ENCODE data around the gene ZBTB17. TPM values are rescaled to one million over a fixed set of nuclear protein-coding genes. Genes with fewer than 3 reads are reported as not detected.
"Not testable (repeated sequence)": the region's sequence is repeated elsewhere in the genome, so short reads cannot be mapped to it uniquely, and the experiment has no call there.

Gene ZBTB17
- 26.5 TPM for total RNA-seq

DNA sequence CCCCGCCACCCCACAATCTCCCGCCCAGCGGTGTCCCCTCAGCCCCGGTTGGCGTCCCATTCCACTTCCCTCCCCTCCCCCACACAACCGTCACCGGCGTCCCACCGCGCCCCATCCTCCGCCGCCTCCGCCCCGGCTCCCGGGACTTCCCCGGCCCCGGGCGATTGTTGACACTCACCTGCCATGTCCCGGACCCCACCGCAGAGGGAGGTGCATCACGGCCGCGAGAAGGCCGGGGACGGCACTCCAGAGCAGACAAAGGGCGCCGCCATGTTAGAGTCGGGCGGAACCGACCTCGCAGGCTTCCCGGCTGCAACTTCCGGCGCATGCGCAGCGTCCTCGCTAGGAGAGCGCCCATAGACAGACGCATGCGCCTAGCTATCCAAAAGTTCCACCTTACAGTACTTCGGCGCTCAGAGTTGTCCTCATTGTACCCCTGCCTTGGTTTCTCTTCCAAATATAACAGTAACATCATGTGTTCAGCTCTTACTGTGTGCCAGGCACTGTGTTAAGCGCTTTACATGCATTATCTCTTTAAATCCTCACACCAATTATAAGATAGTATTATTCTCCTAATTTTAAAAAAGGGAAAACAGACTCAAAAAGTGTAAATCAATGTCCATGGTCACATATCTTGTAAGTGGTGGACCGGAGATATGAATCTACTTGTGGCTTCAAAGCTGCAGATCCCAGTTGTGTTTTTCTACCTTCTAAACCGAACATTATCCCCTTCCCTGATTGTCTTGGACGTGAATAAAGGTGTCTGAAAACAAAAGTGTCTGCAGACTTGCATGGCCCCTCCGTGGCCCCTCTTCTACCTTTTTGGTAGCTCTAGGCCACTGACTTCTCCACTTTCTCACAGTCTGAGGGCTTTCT, at the start of gene ZBTB17:
Gene ZBTB17 (minus strand): TSS at position 297 of the 876 bp plus-strand sequence. CDS start 27,606 bp downstream, outside the sequence.
- peak; percentile 95 for ATAC-seq

DNA sequence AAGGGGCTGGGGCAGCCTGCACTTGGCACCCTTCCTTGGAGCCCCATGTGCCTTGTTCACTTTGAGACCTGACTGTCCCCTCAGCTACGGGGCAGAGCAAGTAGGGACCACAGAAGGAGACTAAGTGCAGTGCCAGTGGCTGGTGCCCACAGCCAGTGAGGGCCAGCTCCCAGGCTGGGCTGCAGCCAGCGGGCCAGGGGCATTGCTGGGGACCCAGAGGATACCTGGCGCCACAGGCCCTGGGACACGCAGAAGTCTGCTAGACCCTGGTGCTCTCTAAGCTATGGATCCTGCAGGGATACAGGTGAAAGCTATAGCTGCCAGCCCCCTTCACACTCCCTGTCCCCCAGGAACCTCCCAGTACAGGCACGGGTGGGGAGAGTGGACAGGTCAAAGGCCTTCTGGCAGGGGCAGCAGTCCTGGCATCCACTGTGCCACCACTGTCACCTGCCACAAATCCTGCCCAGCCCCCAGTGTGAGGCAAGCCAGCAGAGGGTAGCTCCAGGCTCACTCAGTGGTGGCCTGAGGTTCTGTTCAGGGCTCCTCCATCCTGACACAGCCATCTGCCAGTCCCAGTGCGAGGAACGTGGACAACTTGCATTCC, 47.3 kb upstream of the ZBTB17 start:
- ATAC-seq: no peak

DNA sequence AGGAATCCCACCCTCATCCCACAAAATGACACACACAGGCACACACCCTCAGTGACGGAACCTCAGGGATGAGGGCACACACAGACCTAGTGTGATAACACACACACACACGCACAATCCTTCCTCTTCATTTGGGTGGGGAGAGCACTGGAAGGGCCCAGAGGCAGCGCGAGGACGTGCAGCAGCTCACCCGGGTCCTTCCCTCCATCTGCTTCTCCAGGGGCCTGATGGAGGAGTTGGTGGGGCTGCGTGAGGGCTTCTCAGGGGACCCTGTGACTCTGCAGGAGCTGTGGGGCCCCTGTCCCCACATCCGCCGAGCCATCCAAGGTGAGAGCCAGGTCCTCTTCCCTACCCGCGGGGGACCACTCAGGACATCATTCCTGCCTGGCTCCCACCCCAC, 46.5 kb upstream of the ZBTB17 start:
- no peak for ATAC-seq

DNA sequence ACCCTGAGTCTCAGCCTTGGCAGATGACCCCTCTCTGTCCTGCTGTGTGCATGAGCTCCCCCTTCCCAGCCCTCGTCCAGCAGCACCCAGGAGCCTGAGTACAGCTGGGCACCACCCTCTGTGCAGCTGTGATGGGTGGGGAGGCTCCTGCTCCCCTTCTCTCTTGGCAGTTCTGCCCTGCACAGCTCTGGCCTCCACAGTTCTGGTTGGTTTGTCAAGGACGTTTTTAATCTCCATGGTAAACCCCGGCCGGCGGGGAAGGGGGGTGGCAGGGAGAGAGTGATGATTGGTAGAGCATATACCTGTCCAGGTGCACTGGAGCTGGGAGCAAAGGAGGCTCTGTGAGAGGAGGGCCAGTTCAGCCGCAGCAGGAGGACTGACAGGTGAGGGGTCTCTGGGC, 45.8 kb upstream of the ZBTB17 start, which contains the start of gene CLCNKA:
Gene CLCNKA (plus strand): TSS at position 356 of the 400 bp plus-strand sequence. CDS start 584 bp downstream, outside the sequence.
- ATAC-seq: no peak

DNA sequence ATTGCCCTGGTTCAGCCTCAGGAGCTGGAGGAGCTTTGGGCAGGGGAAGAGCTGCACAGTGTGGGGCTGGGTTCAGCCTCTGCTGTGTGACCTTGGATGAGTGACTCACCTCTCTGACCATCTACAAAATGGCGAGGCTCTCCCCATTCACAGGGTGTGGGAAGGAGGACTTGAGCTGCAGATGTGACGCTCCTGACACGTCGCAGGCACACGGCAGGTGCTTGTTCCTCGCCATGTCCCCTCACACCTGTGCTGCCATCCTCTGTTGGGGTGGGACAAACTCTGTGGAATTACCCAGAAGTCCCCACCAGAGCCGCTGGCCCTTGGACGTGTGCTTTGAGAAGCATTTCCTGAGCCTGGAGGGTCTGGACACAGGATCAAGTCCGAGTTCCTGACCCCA, 45.0 kb upstream of the ZBTB17 start:
- not testable (repeated sequence) for ATAC-seq

DNA sequence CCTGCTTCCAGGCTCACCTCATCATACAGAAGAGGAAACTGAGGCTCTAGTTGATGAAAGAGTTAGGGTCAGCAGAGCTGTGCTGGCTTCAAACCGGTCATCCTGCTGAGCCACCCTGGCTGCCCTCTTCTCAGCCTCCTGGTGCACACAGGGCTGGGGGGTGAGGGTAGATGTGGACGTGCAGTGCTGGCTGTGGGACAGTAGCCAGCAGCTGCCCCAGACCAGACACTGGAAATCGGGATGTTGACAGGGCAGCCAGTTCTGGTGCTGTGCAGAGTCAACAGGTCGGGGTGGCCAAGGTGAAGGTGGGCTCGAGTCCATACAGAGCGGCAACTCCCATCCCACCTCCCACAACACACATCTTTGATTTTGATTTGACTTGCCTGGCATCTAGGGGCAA, 44.4 kb upstream of the ZBTB17 start:
- ATAC-seq: no peak

DNA sequence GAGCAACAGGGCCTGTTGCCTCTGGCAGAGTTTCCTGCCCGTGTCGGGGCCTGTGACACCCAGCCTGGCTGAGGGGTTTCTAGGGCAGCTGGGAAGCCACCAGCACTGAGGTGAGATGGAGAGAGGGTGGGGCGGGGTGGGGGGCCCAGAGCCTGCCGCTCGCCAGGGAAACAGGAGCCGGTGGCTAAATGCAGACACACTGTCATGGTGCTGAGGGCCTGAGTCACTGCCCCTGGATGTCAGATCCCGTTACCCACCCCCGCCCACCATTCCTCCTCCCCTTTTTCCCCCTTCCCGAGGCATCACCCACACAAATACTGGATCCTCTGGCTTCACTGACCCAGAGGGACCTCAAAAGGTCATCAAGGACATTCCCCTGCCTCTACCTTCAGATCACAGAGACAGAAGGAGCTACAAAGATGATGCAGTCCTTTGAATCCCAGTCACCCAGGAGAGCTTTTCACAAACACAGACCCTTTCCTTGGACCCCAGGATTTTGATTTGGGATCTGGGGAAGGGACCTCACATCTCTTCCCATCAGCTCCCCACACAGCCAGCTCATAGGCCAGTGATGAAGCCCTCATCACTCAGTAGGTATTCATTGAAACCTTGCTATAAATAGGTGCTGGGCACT, 43.9 kb upstream of the ZBTB17 start:
- no peak for ATAC-seq

DNA sequence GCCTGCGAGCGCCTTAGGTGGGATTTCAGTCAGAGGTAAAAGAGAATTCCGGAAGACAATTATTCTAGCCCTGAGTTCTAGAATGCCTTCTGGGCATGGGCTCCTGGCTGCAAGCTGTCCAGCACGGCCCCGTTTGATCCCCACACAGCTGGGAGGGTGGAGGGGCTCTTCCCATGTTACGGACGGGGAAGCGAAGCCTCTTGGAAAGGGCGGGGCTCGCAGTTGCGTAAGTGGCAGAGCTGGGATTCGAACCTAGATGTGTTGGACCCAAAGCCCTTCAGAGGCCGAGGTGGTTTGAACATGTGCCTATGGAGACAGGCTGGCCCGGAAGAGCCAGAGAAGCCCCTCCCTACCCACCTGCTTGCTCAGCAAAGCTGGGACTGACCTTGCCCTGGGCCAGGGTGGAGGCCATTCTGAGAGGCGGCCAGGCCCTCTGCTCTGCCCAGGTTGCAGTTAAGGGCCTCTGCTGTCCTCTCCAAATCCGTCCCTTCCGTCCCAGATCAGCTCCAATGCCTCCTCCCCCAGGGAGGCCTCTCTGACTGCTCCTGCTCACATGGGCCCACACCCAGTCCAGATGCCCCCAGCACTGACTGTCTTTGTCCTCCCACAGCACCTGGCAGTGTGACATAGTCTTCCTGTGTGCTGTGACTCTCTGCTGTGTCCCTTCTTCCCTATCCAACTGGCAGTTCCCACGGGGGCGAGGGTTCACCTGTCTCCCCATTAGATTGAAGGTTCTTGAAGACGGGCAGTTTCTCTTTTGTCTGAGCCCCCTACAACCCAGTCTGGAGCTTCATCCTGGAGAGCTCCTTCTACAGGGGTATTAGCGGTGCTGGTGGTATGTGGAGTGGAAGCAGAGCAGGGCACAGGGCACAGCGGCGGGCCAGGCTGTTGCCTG, 43.1 kb upstream of the ZBTB17 start:
- ATAC-seq: no peak

DNA sequence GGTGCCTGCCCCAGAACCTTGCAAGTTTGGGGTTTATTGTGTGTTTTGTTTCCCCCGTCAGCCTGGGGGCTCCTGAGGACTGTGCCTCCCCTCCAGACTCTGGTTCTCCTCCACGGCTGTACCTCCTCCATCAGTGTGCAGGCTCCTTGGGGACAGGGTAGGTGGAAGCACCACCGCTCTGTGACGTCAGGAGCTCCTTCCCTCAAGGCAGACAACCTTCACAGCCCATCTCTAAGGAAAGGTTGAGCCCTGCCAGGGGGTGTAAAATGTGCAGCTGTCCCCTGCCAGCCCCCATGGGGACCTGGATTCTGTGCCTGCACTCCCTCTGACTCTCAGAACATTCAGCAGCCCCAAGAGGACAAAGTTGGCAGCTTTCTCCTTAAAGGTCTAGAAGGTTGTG, 42.4 kb upstream of the ZBTB17 start:
- no peak for ATAC-seq

DNA sequence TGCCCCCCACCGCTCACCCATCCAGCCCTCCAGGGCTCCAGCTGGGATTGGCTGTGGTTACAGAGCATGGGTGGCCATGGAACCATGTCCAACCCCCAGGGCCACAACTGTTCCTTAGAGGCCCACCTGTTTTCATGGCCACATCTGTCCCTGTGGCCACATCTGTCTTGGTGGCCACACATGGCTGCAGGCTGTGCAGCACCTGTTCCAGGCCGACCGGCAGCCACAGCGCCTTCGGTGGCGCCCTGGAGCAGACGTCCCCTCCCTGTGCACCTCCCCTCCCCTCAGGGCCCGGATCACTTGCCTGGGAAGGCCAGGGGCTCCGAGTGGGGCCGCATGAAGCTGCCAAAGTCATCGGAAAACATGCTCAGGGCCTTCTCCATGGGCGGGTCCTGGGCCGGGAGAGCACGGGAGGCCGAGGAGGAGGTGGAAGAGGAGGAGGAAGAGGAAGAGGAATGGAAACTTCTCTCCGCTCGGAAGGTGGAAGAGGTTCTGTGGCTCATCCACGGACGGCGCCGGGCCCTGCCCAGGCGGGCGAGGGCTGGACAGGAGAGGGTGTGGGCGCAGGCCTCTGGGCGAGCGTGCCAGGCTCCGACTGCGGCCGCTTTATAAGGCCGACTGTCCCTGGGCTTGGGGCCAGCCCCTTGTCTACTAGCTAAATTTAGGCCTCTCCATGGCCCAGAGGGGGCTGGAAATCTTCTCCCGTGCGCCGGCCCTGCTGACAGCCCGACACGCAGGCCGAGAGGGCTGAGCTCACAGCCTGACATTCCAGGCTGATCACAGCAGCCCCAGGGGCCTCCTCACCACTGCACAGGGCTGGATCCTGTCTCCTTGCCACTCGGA, 41.8 kb upstream of the ZBTB17 start, which contains the start of gene HSPB7:
Gene HSPB7 (minus strand): TSS at position 583 of the 843 bp plus-strand sequence. CDS start 80 bp downstream, at position 503.
- peak; percentile 9 for ATAC-seq

DNA sequence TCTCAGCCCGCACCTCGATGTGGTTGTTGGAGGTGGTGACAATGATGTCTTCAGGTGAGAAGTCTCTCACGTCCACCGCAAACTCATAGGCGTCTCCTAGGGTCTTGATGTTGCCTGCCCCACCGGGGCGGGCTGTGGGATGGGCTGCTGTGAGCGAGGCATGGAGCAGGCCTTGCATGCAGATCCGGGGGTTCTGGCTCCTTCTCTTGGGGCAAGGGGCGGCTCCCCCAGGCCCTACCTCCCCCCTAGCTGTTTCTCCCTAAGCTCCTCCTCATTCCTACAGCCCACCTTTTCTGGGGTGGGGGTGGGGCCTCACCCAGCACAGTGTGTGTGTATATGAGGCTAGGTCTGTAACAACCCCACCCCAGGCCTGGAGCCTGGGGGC, 41.2 kb upstream of the ZBTB17 start:
- ATAC-seq: no peak

DNA sequence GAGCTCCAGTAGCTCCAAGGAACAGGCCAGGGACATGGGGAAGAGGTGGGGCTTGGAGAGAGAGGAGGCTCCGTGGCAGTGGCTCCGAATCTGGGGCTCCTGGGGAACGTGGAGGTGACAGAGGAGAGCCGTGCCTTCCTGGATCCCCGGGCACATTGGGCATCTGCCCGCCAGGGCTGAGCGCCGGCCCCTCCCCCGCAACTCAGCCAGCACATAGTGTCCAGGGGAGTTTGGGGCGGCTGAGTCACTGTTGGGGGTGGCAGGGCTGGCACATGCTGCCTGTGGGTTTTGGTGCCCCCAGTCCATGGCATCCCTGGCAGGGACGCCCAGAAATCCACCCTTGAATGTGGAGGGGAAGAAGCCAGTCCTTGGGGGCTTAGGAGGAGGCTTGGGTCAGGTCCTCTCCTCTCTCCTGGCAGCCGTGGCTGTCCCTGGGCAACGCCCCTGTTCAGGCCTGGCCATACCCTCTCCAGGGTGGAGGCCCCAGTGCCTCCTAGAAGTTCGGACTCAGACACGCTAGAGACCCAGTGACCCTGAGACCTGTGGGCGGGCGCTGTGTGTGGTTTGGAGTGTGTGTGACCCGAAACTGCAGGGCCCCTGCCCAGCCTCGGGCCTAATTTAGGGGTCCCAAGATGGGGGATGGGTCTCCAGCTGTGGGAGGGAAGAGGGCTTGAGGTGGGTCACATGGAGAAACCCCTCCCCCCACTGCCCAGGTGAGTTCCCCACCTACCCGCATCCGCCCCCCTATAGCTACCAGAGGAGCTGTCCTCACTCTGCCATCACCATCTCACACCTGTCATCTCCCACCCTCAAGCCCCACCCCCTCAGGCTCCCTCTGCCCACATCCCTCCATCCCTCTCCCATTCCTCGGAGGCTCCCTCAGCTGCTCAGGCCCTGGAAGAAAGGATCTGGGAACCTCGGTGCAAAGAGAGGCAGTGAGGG, 40.3 kb upstream of the ZBTB17 start:
- ATAC-seq: no peak

DNA sequence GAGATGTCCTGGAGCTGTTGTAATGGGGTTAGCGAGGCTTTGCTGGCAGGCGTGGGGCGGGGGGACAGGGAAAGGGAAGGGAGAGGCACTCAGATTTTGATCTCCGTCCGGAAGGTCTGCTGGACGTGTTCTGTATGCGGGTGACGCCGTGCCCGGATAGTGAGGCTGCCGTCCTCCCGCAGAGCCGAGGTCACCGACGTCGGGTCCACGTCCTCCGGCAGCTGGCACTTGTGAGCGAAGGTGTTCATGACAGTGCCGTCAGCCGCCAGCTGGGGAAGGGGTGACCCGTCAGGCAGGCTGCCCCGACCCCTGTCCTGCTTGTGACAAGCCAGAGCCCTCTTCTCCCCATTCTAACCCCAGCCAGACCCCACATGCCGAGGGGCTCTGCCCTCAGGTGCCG, 39.6 kb upstream of the ZBTB17 start:
- no peak for ATAC-seq

DNA sequence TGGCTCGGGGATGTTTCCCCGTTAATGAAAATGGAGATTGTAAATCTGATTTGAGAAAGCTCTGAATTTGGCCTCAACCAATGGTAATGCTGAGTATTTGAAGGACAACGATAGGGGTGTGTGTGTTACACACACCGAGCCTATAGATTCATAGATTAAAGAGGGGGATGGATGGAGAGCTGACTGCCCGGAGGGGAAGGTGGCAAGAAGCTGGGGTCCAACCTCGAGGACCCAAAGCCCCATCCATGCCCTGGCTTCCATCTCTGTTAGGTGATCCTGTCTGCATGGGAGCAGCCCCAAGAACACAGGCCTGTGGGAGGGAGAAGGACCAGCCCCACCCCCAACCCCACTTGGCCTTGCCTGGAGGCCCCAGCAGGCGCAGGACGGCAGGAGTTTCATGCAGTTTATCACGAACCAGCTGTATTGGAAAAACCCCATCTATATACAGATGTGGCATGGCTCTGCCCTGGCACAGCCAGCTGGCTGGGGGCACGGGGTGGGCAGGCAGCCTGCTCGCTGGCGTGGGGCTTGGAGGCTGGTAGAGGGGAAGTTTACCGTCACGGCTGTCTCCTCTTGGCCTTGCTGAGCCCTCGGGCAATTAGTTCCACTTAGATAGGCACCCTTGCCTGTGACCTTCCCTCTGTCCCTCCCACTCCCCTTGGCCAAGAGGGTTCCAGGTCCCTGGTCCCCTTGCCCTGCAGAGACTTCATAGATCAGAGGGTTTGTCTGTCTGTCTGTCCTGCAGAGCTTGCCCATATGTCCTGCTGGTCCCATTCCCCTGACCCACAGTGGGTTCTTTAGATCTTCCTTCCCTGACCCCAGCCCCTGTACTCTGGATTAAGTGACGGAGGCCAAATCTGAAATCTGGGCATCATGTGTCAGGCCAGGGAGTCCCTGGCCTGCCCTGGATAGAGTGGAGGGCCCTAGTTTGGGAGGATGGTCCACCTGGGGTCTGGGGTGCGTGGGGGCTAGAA, 38.9 kb upstream of the ZBTB17 start:
- ATAC-seq: no peak

DNA sequence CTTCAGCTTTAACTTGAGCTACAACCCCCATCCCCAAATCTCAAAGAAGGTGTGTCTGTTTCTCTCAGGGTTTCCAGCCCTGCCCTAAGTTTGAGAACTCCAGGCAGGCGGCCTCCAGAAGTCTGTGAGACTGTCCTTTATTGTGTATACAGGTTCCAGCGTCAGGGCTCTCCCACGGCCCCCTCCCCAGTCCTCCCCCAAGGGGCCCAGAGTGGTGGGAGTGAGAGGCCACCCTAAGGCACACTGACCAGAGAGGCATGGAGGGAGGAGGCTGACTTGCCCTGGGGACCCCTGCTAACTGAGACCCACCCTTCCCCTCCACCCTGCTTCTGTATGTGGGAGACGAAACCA, 38.0 kb upstream of the ZBTB17 start:
- no peak for ATAC-seq

DNA sequence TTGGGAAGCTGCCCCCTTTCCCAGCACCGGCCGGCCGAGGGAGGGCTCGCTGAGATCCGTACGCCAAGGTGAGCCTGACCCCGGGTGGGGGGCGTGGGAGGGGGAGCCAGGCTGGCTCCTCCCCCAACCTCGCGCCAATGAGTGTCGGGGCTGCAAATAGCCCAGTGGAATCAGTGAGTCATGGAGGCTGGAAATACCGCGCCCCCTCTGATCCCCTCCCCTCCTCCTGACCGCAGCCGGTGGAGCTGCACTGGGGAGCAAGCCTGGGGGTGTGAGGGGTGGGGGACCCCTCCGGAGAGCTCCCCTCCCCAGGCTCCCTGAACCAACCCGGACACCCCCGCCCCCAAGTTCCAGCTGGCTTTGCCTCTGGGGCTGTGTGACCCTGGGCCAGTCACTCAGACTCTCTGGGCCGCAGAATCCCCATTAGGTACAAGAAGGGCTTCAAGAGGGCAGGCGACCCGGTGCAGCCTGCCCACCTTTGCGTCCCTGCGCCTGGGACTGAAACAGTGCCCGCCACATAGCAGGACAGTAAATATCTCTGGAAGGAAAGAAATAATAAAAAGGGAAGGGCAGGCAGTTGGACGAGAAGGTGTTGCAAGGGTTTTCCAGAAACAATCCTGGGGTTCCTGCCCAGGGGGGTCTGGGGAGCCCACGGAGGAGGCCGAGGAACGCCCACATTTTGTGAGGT, 37.5 kb upstream of the ZBTB17 start:
- ATAC-seq: peak; percentile 32

DNA sequence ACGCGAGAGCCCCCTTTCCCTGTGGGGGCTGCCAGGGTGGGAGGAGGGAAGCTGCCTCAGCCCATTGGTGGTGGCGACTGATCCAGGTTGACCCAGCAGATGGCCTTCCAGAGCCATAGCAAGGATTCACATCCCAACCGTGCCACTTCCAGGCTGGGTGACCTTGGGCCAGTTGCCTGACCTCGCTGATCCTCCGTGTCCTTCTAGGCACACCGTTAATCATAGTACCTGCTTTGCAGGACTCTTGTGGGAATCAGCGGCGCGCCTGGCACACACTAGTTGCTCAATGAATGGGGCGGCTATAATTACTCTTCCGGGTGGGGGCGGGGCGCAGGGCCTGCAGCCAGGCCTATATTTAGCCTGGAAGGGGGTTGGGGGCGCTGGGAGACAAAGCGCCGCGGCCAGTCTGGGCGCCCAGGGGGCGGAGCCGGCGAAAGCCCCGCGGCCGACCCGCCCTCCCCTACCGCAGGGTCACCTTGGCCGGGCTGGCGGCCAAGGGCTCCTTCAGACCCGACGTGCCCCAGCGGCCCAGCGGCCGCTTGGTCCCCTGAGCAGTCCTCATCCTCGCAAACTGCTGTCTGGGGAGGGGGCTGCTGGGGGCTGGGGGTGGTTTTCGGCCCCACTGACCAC, 36.8 kb upstream of the ZBTB17 start:
- ATAC-seq: peak; percentile 66

All from esophagus mucosa (tissue), 1 donor.